ENCODE results near the gene SPATC1L. TPM values are rescaled to one million over a fixed set of nuclear protein-coding genes. Genes with fewer than 3 reads are reported as not detected.
"Not testable (repeated sequence)": the region's sequence is repeated elsewhere in the genome, so short reads cannot be mapped to it uniquely, and the experiment has no call there.

SPATC1L gene
- total RNA-seq, 1 donor from 2014 or later: 5.2 TPM

GRCh38 chr21:46227811-46228344, 43.6 kb upstream of the SPATC1L start:
- Histone ChIP-seq H3K4me1 (peaks cover 33% of the 10 kb centered on the region), H3K36me3 (peaks cover 0 to 5% of the 10 kb centered on the region in 2 donors), H3K9me3 (no peaks in the 10 kb centered on the region), H3K27me3 (no peaks in the 10 kb centered on the region), H3K27ac (peak overlapping the region; percentile 96), H3K4me3 (peak overlapping the region; percentile 58 to 97)
- TF ChIP-seq POLR2A (IDR thresholded peaks at IDR 0.05) (no peak), POLR2AphosphoS5 (IDR thresholded peaks at IDR 0.05; ENCODE audit: insufficient read depth in 1 of 2, low read depth in 1 of 2) (no peak), CTCF (IDR thresholded peaks at IDR 0.05) (no peak)
- intact Hi-C loops (cut with DNase I): loop anchor here (5.0 to 10.0 kb wide), 2 partner anchors 83 to 256 kb away; no protein-coding TSS in a partner anchor
- no peak for DNase-seq (ENCODE audit: extremely low spot score in 2 of 2)

GRCh38 chr21:46226920-46227599, 42.8 kb upstream of the SPATC1L start:
- peaks cover 0 to 6% of the 10 kb centered on the region in 2 donors for H3K36me3 ChIP-seq
- H3K27me3 ChIP-seq: no peaks in the 10 kb centered on the region
- intact Hi-C loops (cut with DNase I): loop anchor here (5.0 to 10.0 kb wide), 2 partner anchors 82 to 255 kb away; no protein-coding TSS in a partner anchor
- peak overlapping the region; percentile 58 to 97 for H3K4me3 ChIP-seq
- peak in 1 of 2 donors; percentile 18 for TF ChIP-seq POLR2A (IDR thresholded peaks at IDR 0.05)
- no peak for TF ChIP-seq CTCF (IDR thresholded peaks at IDR 0.05)
- no peak for DNase-seq (ENCODE audit: extremely low spot score in 2 of 2)
- H3K9me3 ChIP-seq: no peaks in the 10 kb centered on the region
- peak overlapping the region; percentile 96 for H3K27ac ChIP-seq
- H3K4me1 ChIP-seq: peaks cover 33% of the 10 kb centered on the region

GRCh38 chr21:46226146-46226545, 41.9 kb upstream of the SPATC1L start:
- H3K36me3 ChIP-seq: peaks cover 0 to 9% of the 10 kb centered on the region in 2 donors
- H3K27me3 ChIP-seq: no peaks in the 10 kb centered on the region
- peaks cover 33% of the 10 kb centered on the region for H3K4me1 ChIP-seq
- H3K27ac ChIP-seq: peak overlapping the region; percentile 96
- intact Hi-C loops (cut with DNase I): loop anchor here (5.0 to 10.0 kb wide), 2 partner anchors 81 to 254 kb away; no protein-coding TSS in a partner anchor
- TF ChIP-seq POLR2A (IDR thresholded peaks at IDR 0.05): no peak
- TF ChIP-seq CTCF (IDR thresholded peaks at IDR 0.05): no peak
- TF ChIP-seq POLR2AphosphoS5 (IDR thresholded peaks at IDR 0.05; ENCODE audit: insufficient read depth in 1 of 2, low read depth in 1 of 2): no peak
- no peak for DNase-seq (ENCODE audit: extremely low spot score in 2 of 2)
- no peaks in the 10 kb centered on the region for H3K9me3 ChIP-seq
- no peak overlapping the region for H3K4me3 ChIP-seq

GRCh38 chr21:46223661-46224060, 39.4 kb upstream of the SPATC1L start:
- H3K27me3 ChIP-seq; H3K4me3 ChIP-seq; H3K27ac ChIP-seq; DNase-seq (ENCODE audit: extremely low spot score in 2 of 2); H3K9me3 ChIP-seq: not testable (repeated sequence)
- Histone ChIP-seq H3K4me1 (peaks cover 21% of the 10 kb centered on the region), H3K36me3 (peaks cover 0 to 20% of the 10 kb centered on the region in 2 donors)
- intact Hi-C loops (cut with DNase I): loop anchor here (10.0 kb wide), 1 partner anchor 79 kb away; no protein-coding TSS in a partner anchor

GRCh38 chr21:46223217-46223616, 39.0 kb upstream of the SPATC1L start:
- peaks cover 21% of the 10 kb centered on the region for H3K4me1 ChIP-seq
- peaks cover 0 to 20% of the 10 kb centered on the region in 2 donors for H3K36me3 ChIP-seq
- no peak overlapping the region for H3K4me3 ChIP-seq
- H3K27ac ChIP-seq: no peak overlapping the region
- H3K9me3 ChIP-seq: no peaks in the 10 kb centered on the region
- intact Hi-C loops (cut with DNase I): loop anchor here (10.0 kb wide), 1 partner anchor 78 kb away; no protein-coding TSS in a partner anchor
- no peak for TF ChIP-seq CTCF (IDR thresholded peaks at IDR 0.05)
- no peak for TF ChIP-seq POLR2AphosphoS5 (IDR thresholded peaks at IDR 0.05; ENCODE audit: insufficient read depth in 1 of 2, low read depth in 1 of 2)
- TF ChIP-seq POLR2A (IDR thresholded peaks at IDR 0.05): no peak
- no peak for DNase-seq (ENCODE audit: extremely low spot score in 2 of 2)
- H3K27me3 ChIP-seq: no peaks in the 10 kb centered on the region
